Measurements from ENCODE around the gene CACNA2D3.

- TF ChIP-seq REST (IDR thresholded peaks at IDR 0.05) (no peak), CTCF (IDR thresholded peaks at IDR 0.05; ENCODE audit: low read depth, low read length, missing input control) (no peak), JUND (IDR thresholded peaks at IDR 0.05) (no peak), RAD21 (IDR thresholded peaks at IDR 0.05) (no peak)
These were observed 696.6 kb downstream of the CACNA2D3 start for GRCh38 chr3:54818942-54819341.
